ENCODE data around the gene NTPCR.

DNA sequence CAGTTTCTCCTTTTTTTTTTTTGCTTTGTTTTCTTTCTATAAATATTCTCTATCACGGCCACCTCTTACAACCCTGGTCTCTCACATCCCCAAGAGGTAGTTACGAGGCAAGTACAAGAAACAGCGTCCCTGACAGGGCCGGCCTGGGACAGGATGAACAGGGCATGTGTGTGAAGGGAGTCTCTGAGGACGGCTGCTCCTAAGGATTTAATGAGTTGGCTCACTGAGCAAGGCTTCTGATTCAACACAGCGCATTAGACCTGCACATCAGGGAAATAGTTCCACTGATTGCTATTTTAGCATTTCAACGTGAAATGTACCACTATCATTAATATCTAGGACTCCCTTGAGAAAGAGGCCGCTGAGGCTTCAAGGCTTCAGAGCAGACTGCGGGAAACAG, 54.0 kb downstream of the NTPCR start:
- TF ChIP-seq CTCF (IDR thresholded peaks at IDR 0.05) (no peak), POLR2A (IDR thresholded peaks at IDR 0.05) (no peak), EP300 (IDR thresholded peaks at IDR 0.05) (no peak)
